ENCODE data around the gene DPPA3. TPM values are rescaled to one million over a fixed set of nuclear protein-coding genes. Genes with fewer than 3 reads are reported as not detected.
"Not testable (repeated sequence)": the region's sequence is repeated elsewhere in the genome, so short reads cannot be mapped to it uniquely, and the experiment has no call there.

Gene DPPA3
- not detected for total RNA-seq

DNA sequence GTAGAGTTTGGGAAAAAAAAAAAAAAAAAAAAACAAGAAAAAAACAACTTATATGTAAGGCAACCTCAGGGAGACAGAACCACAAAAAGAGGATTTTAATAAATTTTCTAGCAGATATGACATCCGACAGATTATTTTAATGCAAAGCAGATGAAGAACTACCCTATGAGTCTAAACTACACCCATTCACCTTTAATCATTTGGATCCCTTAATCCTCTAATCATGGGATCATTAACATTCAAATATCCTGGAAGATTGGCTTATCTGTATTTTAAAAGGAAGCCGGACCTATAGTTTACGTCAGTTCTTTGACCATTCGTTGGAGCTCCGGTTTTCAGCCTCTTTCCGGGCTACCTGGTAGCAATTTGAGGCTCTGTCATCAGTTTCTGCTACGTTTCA, at the start of gene DPPA3:
Gene DPPA3 (plus strand): TSS at position 301 of the 400 bp plus-strand sequence. CDS start 138 bp downstream, outside the sequence.
- ATAC-seq (no peak), DNase-seq (ENCODE audit: low spot score) (no peak)

DNA sequence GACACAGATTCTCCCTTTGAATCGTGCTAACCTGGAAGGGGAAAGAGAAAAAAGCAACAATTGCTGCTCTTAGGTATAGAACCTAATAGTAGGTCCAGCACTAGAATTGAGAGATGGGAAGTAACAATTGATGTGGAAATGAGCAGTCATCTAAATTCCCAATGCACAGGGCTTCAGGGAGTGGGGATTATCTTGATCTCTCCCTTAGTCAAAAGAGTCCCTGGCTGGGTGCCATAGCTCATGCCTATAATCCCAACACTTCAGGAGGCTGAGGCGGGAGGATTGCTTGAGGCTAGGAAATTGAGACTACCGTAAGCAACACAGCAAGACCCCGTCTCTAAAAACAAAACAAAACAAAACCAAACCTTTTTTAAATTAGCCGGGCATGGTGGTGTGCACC, 49.5 kb upstream of the DPPA3 start:
- DNase-seq (ENCODE audit: low spot score) (no peak), ATAC-seq (no peak)

GRCh38 chr12:7666595-7666994, 44.6 kb upstream of the DPPA3 start:
- ATAC-seq (no peak), DNase-seq (ENCODE audit: low spot score) (no peak)

- DNase-seq (ENCODE audit: low spot score) = no peak
These were observed 44.1 kb upstream of the DPPA3 start for GRCh38 chr12:7667125-7667524.

GRCh38 chr12:7668171-7668570, 43.1 kb upstream of the DPPA3 start:
- ATAC-seq (no peak), DNase-seq (ENCODE audit: low spot score) (no peak)

More at GRCh38 chr12:7667125-7667524, 44.1 kb upstream of the DPPA3 start:
- ATAC-seq = no peak

GRCh38 chr12:7675455-7675854, 35.8 kb upstream of the DPPA3 start:
- ATAC-seq; DNase-seq (ENCODE audit: low spot score): not testable (repeated sequence)

- not testable (repeated sequence) for DNase-seq (ENCODE audit: low spot score)
- ATAC-seq = peak; percentile 68
These were observed 33.8 kb upstream of the DPPA3 start for GRCh38 chr12:7677432-7677888.

DNA sequence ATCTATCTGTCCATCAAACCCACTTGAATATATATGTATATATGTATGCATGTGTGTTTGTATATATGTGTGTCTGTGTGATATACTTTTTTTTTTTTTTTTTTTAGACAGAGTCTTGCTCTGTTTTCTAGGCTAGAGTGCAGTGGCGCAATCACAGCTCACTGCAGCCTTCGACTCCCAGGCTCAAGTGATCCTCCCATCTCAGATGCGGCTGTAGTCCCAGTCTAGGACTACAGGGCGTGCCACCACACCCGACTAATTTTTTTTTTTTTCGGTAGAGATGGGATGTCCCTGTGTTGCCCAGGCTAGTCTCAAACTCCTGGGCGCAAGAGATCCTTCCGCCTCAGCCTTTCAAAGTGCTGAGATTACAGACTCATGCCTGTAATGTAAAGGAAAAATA, 32.5 kb upstream of the DPPA3 start:
- DNase-seq (ENCODE audit: low spot score) (no peak), ATAC-seq (no peak)

- ATAC-seq = no peak
- DNase-seq (ENCODE audit: low spot score) = no peak
These were observed 31.8 kb upstream of the DPPA3 start for GRCh38 chr12:7679251-7680045.

DNA sequence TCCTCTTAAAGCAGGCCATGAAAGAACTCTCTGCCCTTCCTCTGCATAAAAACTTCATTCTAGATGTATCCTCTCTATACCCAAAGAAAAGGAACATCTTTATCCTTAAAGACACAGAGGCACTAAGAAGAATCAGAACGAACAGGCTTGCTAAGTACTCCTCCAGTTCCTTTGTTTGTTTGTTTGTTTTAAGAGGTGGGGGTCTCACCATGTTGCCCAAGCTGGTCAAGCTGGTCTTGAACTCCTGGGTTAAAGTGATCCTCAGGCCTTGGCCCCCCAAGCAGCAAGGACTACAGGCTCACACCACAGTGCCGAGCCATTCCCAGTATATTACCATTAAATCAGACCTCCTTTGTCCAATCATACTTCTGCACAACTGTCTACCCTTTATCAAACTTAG, 29.7 kb upstream of the DPPA3 start:
- no peak for ATAC-seq
- no peak for DNase-seq (ENCODE audit: low spot score)

- no peak for DNase-seq (ENCODE audit: low spot score)
- ATAC-seq = no peak
These were observed 17.4 kb upstream of the DPPA3 start for GRCh38 chr12:7693793-7694192.

GRCh38 chr12:7694556-7695236, 16.5 kb upstream of the DPPA3 start:
- no peak for DNase-seq (ENCODE audit: low spot score)
- no peak for ATAC-seq

GRCh38 chr12:7695237-7695560, 16.0 kb upstream of the DPPA3 start:
- ATAC-seq = no peak
- no peak for DNase-seq (ENCODE audit: low spot score)

- DNase-seq (ENCODE audit: low spot score) = no peak
- ATAC-seq = no peak
These were observed 15.6 kb upstream of the DPPA3 start, which contains the start of gene GDF3 for GRCh38 chr12:7695566-7696197. GDF3 (minus strand) TSS chr12:7695775; CDS start chr12:7695728, 47 bp downstream.

GRCh38 chr12:7705846-7706245, 5.4 kb upstream of the DPPA3 start:
- DNase-seq (ENCODE audit: low spot score) = no peak
- ATAC-seq = no peak

DNA sequence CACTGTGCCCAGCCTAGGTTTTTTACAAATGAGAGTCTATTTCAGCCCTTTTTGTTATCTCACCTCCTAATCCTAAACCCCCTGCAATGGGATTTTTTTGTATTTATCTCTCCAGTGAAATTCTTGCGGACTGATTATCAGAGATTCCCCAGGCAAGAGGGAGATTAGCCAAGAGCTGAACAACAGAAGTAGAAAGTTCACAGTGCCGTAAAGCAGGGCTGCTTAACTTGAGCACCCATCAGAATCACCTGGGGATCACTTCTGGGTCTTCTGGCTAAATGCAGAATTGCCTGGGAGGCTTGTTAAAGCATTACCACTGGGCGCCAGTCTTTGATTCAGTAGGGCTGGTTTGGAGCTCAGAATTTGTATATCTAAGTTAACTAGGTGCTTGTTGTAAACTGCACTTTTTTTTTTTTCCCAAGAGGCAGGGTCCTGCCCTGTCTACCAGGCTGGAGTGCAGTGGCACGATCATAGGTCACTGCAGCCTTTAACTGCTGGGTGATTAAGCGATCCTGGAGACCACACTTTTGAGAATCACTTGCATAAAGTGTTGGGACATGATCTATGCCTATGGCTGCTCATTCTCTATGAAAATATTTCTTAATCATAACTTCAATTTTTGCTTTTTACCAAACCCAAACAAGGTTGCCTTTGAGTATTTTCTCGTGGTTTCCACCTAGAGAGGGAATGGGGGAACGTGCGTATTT, 1.1 kb upstream of the DPPA3 start:
- DNase-seq (ENCODE audit: low spot score) = no peak
- no peak for ATAC-seq

DNA sequence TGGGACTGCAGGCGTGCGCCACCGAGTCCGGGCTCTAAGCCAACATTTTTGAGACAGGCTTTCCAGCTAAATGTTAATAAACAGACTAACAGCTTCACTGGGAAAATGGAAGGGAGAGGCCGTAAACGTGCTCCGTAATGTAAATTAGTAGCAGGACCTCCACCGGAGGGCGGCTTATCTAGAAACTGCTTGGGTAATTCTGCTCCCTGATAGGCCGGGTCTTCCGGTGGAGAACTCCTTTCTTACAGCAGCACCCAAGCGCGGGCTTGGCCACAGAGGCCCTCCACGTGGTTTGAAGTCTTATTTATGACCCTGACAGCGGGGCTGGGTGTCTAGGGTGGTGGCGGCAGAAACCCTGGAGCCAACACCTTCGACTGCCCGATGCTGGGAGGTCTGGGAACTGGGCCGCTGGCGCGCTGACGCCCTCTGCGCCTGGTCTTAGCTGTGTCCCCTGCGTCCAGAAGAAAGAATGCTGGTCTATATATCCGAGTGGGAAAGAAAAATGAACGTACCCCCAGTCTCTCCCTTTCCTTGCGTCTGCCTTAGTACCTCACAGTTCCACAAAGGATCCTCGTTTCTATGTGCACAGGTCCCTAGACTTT, 1.7 kb downstream of the DPPA3 start:
- DNase-seq (ENCODE audit: low spot score) (no peak), ATAC-seq (no peak)

GRCh38 chr12:7716381-7716780, 5.1 kb downstream of the DPPA3 start:
- DNase-seq (ENCODE audit: low spot score) (no peak), ATAC-seq (peak; percentile 89)

GRCh38 chr12:7719946-7720730, 8.9 kb downstream of the DPPA3 start:
- DNase-seq (ENCODE audit: low spot score) (no peak), ATAC-seq (no peak)

GRCh38 chr12:7723926-7724325, 12.7 kb downstream of the DPPA3 start:
- DNase-seq (ENCODE audit: low spot score) = no peak

More at GRCh38 chr12:7723926-7724325, 12.7 kb downstream of the DPPA3 start:
- ATAC-seq = no peak
